ENCODE data around the gene GALNT13. TPM values are rescaled to one million over a fixed set of nuclear protein-coding genes. Genes with fewer than 3 reads are reported as not detected.

The GALNT13 gene
- total RNA-seq, 8 experiments from 2014 or later, result 5.7 to 46.1 (median 16.6) TPM

GRCh38 chr2:154437104-154437503 is 565.4 kb downstream of the GALNT13 start:
- in situ Hi-C loops (cut with MboI; ENCODE audit: low pct_unique_long_range_greater_than_20kb in 2 of 9, low sequenced_read_pairs in 9 of 9, unreplicated experiment in 9 of 9), result loop anchor here in 2 of 9 experiments (25.0 kb wide), 1 partner anchor 800 kb away; no protein-coding TSS in a partner anchor
- no peaks in the 10 kb centered on the region for H3K4me1 ChIP-seq (replicated peaks in 1 of 2)
- WGBS, 10 experiments, result 40 to 100% (median 75%) methylated on average over 1 to 4 of the region's 8 CpGs; no CpG with 5 or more reads in 2 of the 10 experiments
- H3K4me3 ChIP-seq, result no peak overlapping the region
- H3K27ac ChIP-seq, result no peak overlapping the region
- no peak for ATAC-seq (replicated peaks in 6 of 8)

DNA sequence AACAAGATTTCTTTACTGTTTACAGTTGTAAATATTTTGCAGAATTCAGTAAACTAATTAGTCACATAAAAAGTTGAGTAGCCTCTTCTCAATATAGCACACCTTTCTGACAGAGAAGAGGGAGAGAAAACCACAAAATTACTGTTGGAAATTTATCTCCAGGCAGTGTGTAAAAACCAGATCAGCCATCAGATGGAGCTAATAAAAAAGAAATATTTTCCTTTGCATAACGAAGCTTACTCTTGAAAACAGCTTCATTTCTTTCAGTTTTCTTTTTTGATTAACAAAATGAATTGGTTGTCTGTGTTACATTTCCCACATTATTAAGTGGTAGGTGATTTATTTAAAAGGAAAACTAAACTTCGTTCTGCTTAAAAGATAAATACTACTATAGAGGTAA is 567.4 kb downstream of the GALNT13 start:
- no peak overlapping the region for H3K4me3 ChIP-seq
- no peaks in the 10 kb centered on the region for H3K4me1 ChIP-seq (replicated peaks in 1 of 2)
- 0 to 100% (median 30%) methylated on average over 1 to 2 of the region's 2 CpGs; no CpG with 5 or more reads in 4 of the 10 experiments for WGBS, 10 experiments
- no peak overlapping the region for H3K27ac ChIP-seq
- in situ Hi-C loops (cut with MboI; ENCODE audit: low pct_unique_long_range_greater_than_20kb in 2 of 9, low sequenced_read_pairs in 9 of 9, unreplicated experiment in 9 of 9), result loop anchor here in 2 of 9 experiments (25.0 kb wide), 1 partner anchor 798 kb away; no protein-coding TSS in a partner anchor
- peak in 2 of 8 experiments; percentile 23 to 39 for ATAC-seq (replicated peaks in 6 of 8)

- in situ Hi-C loops (cut with MboI; ENCODE audit: low pct_unique_long_range_greater_than_20kb in 2 of 9, low sequenced_read_pairs in 9 of 9, unreplicated experiment in 9 of 9), result loop anchor here in 2 of 9 experiments (25.0 kb wide), 1 partner anchor 793 kb away; no protein-coding TSS in a partner anchor
Observed at GRCh38 chr2:154443919-154444318, 572.2 kb downstream of the GALNT13 start.

DNA sequence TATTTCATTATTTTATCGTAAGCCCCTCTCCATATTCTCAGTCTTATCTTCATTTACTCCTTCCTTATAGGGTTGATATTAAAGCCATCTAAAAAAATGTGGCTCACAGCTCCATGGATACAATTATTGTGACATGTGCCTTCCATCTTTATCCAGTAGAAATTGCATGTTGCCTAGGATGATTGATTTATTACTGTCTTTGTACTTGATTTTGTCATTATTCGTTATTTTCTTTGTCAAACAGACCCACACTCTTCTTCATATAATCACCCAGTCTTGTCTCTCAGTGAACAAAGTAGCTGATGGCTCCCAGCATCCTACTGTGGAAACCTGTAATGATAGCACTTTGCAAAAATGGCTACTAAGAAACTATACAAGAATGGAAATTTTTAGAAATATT is 574.6 kb downstream of the GALNT13 start:
- 20 to 100% (median 80%) methylated on average over 1 to 2 of the region's 2 CpGs; no CpG with 5 or more reads in 1 of the 10 experiments for WGBS, 10 experiments
- no peak for ATAC-seq (replicated peaks in 6 of 8)
- no peaks in the 10 kb centered on the region for H3K4me1 ChIP-seq (replicated peaks in 1 of 2)
- no peak overlapping the region for H3K4me3 ChIP-seq
- no peak overlapping the region for H3K27ac ChIP-seq
- in situ Hi-C loops (cut with MboI; ENCODE audit: low pct_unique_long_range_greater_than_20kb in 2 of 9, low sequenced_read_pairs in 9 of 9, unreplicated experiment in 9 of 9), result loop anchor here in 2 of 9 experiments (25.0 kb wide), 1 partner anchor 791 kb away; no protein-coding TSS in a partner anchor

More at GRCh38 chr2:154443919-154444318, 572.2 kb downstream of the GALNT13 start:
- Histone ChIP-seq H3K27ac (no peak overlapping the region), H3K4me1 (replicated peaks in 1 of 2) (no peaks in the 10 kb centered on the region), H3K4me3 (no peak overlapping the region)
- no peak for ATAC-seq (replicated peaks in 6 of 8)

DNA sequence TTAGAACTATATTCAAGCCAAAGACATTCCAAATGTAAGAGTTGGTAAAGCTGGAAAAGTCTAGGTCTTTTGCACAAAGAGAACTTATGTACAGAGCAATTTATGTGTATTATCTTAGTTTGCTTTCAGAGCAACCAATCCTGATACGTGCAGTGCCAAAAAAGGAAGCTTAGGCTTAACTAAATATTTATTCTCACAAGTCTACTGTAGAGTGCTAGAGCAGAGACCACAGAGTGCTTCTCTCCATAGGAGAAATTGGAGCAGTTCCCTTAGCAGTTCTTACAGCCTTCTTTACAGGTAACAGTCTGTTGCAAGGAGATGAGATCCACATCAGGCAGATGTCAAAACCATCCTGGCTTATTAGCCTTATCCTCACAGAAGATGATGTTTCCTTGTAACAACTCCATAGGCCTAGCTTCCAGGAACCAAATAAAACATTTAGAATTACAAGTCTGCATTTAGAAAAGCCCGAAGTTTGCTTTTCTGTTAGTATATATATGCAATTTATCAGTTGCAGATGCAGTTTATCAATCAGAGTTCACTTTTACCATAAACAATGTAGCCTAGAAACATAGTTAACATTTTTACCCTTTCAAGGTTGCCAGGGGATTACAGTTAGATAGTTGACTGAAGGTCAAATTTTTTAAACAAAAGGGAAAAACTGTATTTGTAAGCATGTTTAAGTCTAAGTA is 576.2 kb downstream of the GALNT13 start:
- Histone ChIP-seq H3K4me3 (no peak overlapping the region), H3K4me1 (replicated peaks in 1 of 2) (no peaks in the 10 kb centered on the region), H3K27ac (no peak overlapping the region)
- no peak for ATAC-seq (replicated peaks in 6 of 8)
- in situ Hi-C loops (cut with MboI; ENCODE audit: low pct_unique_long_range_greater_than_20kb in 2 of 9, low sequenced_read_pairs in 9 of 9, unreplicated experiment in 9 of 9), result loop anchor here in 2 of 9 experiments (25.0 kb wide), 1 partner anchor 789 kb away; no protein-coding TSS in a partner anchor
- WGBS, 10 experiments, result 11 to 100% (median 80%) methylated on average over 1 to 2 of the region's 2 CpGs; no CpG with 5 or more reads in 1 of the 10 experiments

DNA sequence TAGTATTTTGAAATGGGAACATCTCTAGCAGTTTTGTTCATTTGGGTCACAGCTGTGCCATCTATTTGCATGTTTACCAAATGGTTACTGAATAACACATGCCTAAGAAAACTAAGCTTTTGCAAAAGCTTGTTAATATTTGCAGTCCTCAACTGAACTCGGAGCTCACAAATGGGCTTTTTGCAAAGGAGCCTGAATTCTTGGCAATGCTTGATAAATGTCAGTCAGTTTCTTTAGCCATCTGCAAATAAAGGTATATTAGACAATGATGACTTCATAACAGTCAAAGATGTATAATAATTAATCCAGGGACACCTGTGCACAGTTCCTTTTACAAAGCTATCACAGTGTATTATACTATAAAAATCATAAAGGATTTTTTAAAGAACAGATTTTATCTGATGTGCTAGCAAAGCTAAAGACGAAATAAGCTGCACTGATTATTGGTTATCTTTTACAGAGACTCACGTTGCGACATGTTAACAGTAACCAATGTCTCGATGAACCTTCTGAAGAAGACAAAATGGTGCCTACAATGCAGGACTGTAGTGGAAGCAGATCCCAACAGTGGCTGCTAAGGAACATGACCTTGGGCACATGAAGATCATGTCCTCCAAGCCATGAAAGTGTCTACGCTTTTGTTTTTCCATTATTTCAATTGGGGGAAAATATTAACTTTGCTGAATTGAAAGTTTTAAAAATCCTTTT is 578.4 kb downstream of the GALNT13 start:
- H3K4me3 ChIP-seq, result no peak overlapping the region
- H3K4me1 ChIP-seq (replicated peaks in 1 of 2), result no peaks in the 10 kb centered on the region
- H3K27ac ChIP-seq, result no peak overlapping the region
- in situ Hi-C loops (cut with MboI; ENCODE audit: low pct_unique_long_range_greater_than_20kb in 2 of 9, low sequenced_read_pairs in 9 of 9, unreplicated experiment in 9 of 9), result loop anchor here in 2 of 9 experiments (25.0 kb wide), 1 partner anchor 787 kb away; no protein-coding TSS in a partner anchor
- ATAC-seq (replicated peaks in 6 of 8), result no peak
- 33 to 97% (median 75%) methylated on average over 2 to 6 of the region's 6 CpGs for WGBS, 10 experiments

GRCh38 chr2:154452471-154452870 is 580.7 kb downstream of the GALNT13 start:
- ATAC-seq (replicated peaks in 6 of 8), result no peak

GRCh38 chr2:154452906-154453493 is 581.3 kb downstream of the GALNT13 start:
- in situ Hi-C loops (cut with MboI; ENCODE audit: low pct_unique_long_range_greater_than_20kb in 2 of 9, low sequenced_read_pairs in 9 of 9, unreplicated experiment in 9 of 9), result no loop called here
- Histone ChIP-seq H3K4me3 (no peak overlapping the region), H3K4me1 (replicated peaks in 1 of 2) (no peaks in the 10 kb centered on the region), H3K27ac (no peak overlapping the region)
- 17 to 87% (median 76%) methylated on average over 1 to 4 of the region's 4 CpGs for WGBS, 10 experiments
- ATAC-seq (replicated peaks in 6 of 8), result peak in 3 of 8 experiments; percentile 23 to 35 (median 29)

More at GRCh38 chr2:154452471-154452870, 580.7 kb downstream of the GALNT13 start:
- Histone ChIP-seq H3K4me3 (no peak overlapping the region), H3K27ac (no peak overlapping the region), H3K4me1 (replicated peaks in 1 of 2) (no peaks in the 10 kb centered on the region)
- 7 to 75% (median 50%) methylated on average over 1 to 2 of the region's 2 CpGs; no CpG with 5 or more reads in 1 of the 10 experiments for WGBS, 10 experiments
- in situ Hi-C loops (cut with MboI; ENCODE audit: low pct_unique_long_range_greater_than_20kb in 2 of 9, low sequenced_read_pairs in 9 of 9, unreplicated experiment in 9 of 9), result no loop called here

DNA sequence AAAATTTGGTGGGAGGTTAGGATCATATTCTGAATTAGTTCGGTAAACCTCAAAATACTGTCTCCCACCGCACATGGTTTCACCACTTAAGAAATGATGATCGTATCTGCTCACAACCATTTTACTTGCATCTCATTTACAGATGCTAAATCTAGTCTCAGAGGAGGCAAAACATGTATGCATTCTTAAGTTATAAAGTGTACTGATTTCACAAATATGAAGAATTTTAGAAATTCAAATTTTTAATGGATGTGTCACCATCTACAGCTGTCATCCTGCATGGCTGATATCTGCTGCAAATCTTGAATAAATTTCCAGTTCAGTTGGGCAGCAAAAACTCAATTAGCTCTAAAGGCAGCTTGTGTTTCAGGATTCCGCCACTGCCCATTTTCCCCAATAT is 583.4 kb downstream of the GALNT13 start:
- in situ Hi-C loops (cut with MboI; ENCODE audit: low pct_unique_long_range_greater_than_20kb in 2 of 9, low sequenced_read_pairs in 9 of 9, unreplicated experiment in 9 of 9), result no loop called here
- Histone ChIP-seq H3K27ac (no peak overlapping the region), H3K4me3 (no peak overlapping the region), H3K4me1 (replicated peaks in 1 of 2) (no peaks in the 10 kb centered on the region)
- 7 to 100% (median 92%) methylated on average over 1 to 4 of the region's 4 CpGs for WGBS, 10 experiments
- peak in 3 of 8 experiments; percentile 63 to 79 (median 77) for ATAC-seq (replicated peaks in 6 of 8)

GRCh38 chr2:154455866-154456265 is 584.1 kb downstream of the GALNT13 start:
- peak in 1 of 8 experiments; percentile 20 for ATAC-seq (replicated peaks in 6 of 8)
- H3K4me3 ChIP-seq, result no peak overlapping the region
- H3K4me1 ChIP-seq (replicated peaks in 1 of 2), result no peaks in the 10 kb centered on the region
- in situ Hi-C loops (cut with MboI; ENCODE audit: low pct_unique_long_range_greater_than_20kb in 2 of 9, low sequenced_read_pairs in 9 of 9, unreplicated experiment in 9 of 9), result no loop called here
- 10 to 100% (median 75%) methylated on average over 1 to 2 of the region's 2 CpGs; no CpG with 5 or more reads in 1 of the 10 experiments for WGBS, 10 experiments
- no peak overlapping the region for H3K27ac ChIP-seq

DNA sequence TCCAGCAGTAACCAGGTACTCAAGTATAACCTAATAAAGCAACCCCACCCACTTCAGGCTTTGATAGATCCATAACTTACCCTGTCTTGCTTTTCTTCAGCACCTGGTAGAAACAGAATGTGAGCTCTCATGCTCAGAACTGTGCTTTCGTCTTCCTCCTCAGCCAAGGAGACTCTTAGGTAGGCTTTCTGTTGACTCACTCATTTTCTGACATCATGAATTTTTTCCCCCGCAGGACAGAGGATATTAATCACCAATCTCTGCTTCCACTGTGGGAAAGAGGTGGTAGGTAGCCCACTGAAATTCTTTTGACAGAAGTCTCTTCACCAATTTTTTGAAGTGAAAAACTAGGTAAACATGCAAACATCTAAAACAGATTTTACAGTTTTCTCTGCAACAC is 585.6 kb downstream of the GALNT13 start:
- in situ Hi-C loops (cut with MboI; ENCODE audit: low pct_unique_long_range_greater_than_20kb in 2 of 9, low sequenced_read_pairs in 9 of 9, unreplicated experiment in 9 of 9), result no loop called here
- Histone ChIP-seq H3K4me3 (no peak overlapping the region), H3K4me1 (replicated peaks in 1 of 2) (no peaks in the 10 kb centered on the region), H3K27ac (no peak overlapping the region)
- peak in 2 of 8 experiments; percentile 13 to 30 for ATAC-seq (replicated peaks in 6 of 8)
- WGBS, 10 experiments, result 0 to 100% (median 100%) methylated on average over 1 to 2 of the region's 2 CpGs; no CpG with 5 or more reads in 3 of the 10 experiments

GRCh38 chr2:154459286-154459685 is 587.6 kb downstream of the GALNT13 start:
- H3K27ac ChIP-seq, result no peak overlapping the region
- in situ Hi-C loops (cut with MboI; ENCODE audit: low pct_unique_long_range_greater_than_20kb in 2 of 9, low sequenced_read_pairs in 9 of 9, unreplicated experiment in 9 of 9), result no loop called here
- H3K4me1 ChIP-seq (replicated peaks in 1 of 2), result no peaks in the 10 kb centered on the region
- no peak overlapping the region for H3K4me3 ChIP-seq
- no peak for ATAC-seq (replicated peaks in 6 of 8)

GRCh38 chr2:154462634-154463033 is 590.9 kb downstream of the GALNT13 start:
- in situ Hi-C loops (cut with MboI; ENCODE audit: low pct_unique_long_range_greater_than_20kb in 2 of 9, low sequenced_read_pairs in 9 of 9, unreplicated experiment in 9 of 9), result no loop called here
- ATAC-seq (replicated peaks in 6 of 8), result no peak
- Histone ChIP-seq H3K27ac (no peak overlapping the region), H3K4me1 (replicated peaks in 1 of 2) (no peaks in the 10 kb centered on the region), H3K4me3 (no peak overlapping the region)
- WGBS, 10 experiments, result 31 to 92% (median 80%) methylated on average over 1 to 5 of the region's 5 CpGs

Data from motor neuron (in vitro differentiated cells).